ENCODE data around the gene SYT12.
"Not testable (repeated sequence)": the region's sequence is repeated elsewhere in the genome, so short reads cannot be mapped to it uniquely, and the experiment has no call there.

Gene SYT12

GRCh38 chr11:67002297-67002913, 20.5 kb upstream of the SYT12 start:
- Histone ChIP-seq H3K36me3 (ENCODE audit: insufficient read depth, low read depth, low read length) (no peaks in the 10 kb centered on the region), H3K27me3 (ENCODE audit: insufficient read depth, low read length) (no peaks in the 10 kb centered on the region), H3K4me3 (ENCODE audit: low read length) (peak overlapping the region; percentile 48; the same call in 1 of the 2 replicates), H3K27ac (ENCODE audit: low read length) (peak overlapping the region; percentile 26), H3K9me3 (ENCODE audit: insufficient read depth, low read depth, low read length) (no peaks in the 10 kb centered on the region), H3K4me1 (ENCODE audit: insufficient read depth, low read length) (peaks cover 18% of the 10 kb centered on the region; the same call in 1 of the 2 replicates), H3K9ac (ENCODE audit: low read depth, low read length) (peak overlapping the region; percentile 49; the same call in 1 of the 2 replicates)

DNA sequence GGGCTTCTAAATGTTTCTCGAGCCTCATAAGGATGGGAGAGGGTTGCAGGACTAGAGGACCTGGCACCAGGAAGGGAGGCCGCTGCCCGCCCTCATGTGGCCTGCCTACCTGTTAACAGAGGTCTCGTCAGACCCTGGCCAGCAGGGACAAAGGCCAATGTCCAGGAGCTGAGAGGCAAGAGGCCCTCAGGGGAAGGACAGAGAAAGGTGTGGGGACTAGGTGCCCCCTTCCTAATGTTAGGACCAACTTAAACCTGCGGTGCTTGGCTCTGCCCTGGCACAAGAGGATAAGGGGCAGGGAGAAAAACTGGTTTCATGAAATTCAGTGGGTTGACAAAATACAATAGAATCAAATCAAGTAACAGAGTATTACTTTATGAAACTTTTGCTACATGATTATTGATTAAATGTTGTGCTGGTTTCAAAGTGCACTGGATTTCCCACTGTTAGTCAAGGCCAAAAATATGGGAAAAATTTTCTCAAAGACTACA, 20.0 kb upstream of the SYT12 start:
- H3K4me1 ChIP-seq (ENCODE audit: insufficient read depth, low read length): peaks cover 18% of the 10 kb centered on the region; the same call in 1 of the 2 replicates
- H3K9ac ChIP-seq (ENCODE audit: low read depth, low read length): peak overlapping the region; percentile 49; the same call in 1 of the 2 replicates
- H3K9me3 ChIP-seq (ENCODE audit: insufficient read depth, low read depth, low read length): no peaks in the 10 kb centered on the region
- no peaks in the 10 kb centered on the region for H3K27me3 ChIP-seq (ENCODE audit: insufficient read depth, low read length)
- H3K36me3 ChIP-seq (ENCODE audit: insufficient read depth, low read depth, low read length): no peaks in the 10 kb centered on the region
- peak overlapping the region; percentile 26 for H3K27ac ChIP-seq (ENCODE audit: low read length)
- peak overlapping the region; percentile 48; the same call in 1 of the 2 replicates for H3K4me3 ChIP-seq (ENCODE audit: low read length)

DNA sequence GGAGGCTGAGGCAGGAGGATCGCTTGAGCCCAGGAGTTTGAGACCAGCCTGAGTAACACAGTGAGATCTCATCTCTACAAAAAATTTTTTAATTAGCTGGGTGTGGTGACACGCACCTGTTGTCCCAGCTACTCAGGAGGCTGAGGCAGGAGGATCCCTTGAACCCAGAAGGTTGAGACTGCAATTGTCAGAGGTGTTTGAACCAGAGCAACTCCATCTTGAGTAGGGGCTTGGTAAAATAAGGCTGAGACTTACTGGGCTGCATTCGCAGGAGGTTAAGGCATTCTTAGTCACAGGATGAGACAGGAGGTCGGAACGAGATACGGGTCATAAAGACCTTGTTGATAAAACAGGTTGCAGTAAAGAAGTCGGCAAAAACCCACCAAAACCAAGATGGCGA, 17.7 kb upstream of the SYT12 start:
- not testable (repeated sequence) for H3K9me3 ChIP-seq (ENCODE audit: insufficient read depth, low read depth, low read length); H3K4me3 ChIP-seq (ENCODE audit: low read length); H3K9ac ChIP-seq (ENCODE audit: low read depth, low read length); H3K36me3 ChIP-seq (ENCODE audit: insufficient read depth, low read depth, low read length); H3K27me3 ChIP-seq (ENCODE audit: insufficient read depth, low read length); H3K27ac ChIP-seq (ENCODE audit: low read length)
- H3K4me1 ChIP-seq (ENCODE audit: insufficient read depth, low read length): peaks cover 18% of the 10 kb centered on the region; the same call in 1 of the 2 replicates

GRCh38 chr11:67006029-67006884, 16.7 kb upstream of the SYT12 start:
- Histone ChIP-seq H3K9ac (ENCODE audit: low read depth, low read length) (peak overlapping the region; percentile 45; the same call in 1 of the 2 replicates), H3K4me3 (ENCODE audit: low read length) (0 out of 2 replicates have a peak overlapping the region, but pooled peaks have one; percentile 6), H3K4me1 (ENCODE audit: insufficient read depth, low read length) (peaks cover 18% of the 10 kb centered on the region; the same call in 1 of the 2 replicates), H3K27me3 (ENCODE audit: insufficient read depth, low read length) (no peaks in the 10 kb centered on the region), H3K36me3 (ENCODE audit: insufficient read depth, low read depth, low read length) (no peaks in the 10 kb centered on the region), H3K27ac (ENCODE audit: low read length) (peak overlapping the region; percentile 72), H3K9me3 (ENCODE audit: insufficient read depth, low read depth, low read length) (no peaks in the 10 kb centered on the region)

GRCh38 chr11:67007126-67007525, 15.8 kb upstream of the SYT12 start:
- no peaks in the 10 kb centered on the region for H3K27me3 ChIP-seq (ENCODE audit: insufficient read depth, low read length)
- H3K27ac ChIP-seq (ENCODE audit: low read length): peak overlapping the region; percentile 72
- no peaks in the 10 kb centered on the region for H3K36me3 ChIP-seq (ENCODE audit: insufficient read depth, low read depth, low read length)
- H3K9me3 ChIP-seq (ENCODE audit: insufficient read depth, low read depth, low read length): no peaks in the 10 kb centered on the region
- H3K4me3 ChIP-seq (ENCODE audit: low read length): no peak overlapping the region
- H3K9ac ChIP-seq (ENCODE audit: low read depth, low read length): peak overlapping the region; percentile 45; the same call in 1 of the 2 replicates
- peaks cover 14% of the 10 kb centered on the region; the same call in 1 of the 2 replicates for H3K4me1 ChIP-seq (ENCODE audit: insufficient read depth, low read length)

- Histone ChIP-seq H3K9me3 (ENCODE audit: insufficient read depth, low read depth, low read length) (no peaks in the 10 kb centered on the region), H3K27ac (ENCODE audit: low read length) (no peak overlapping the region), H3K36me3 (ENCODE audit: insufficient read depth, low read depth, low read length) (no peaks in the 10 kb centered on the region), H3K4me1 (ENCODE audit: insufficient read depth, low read length) (peaks cover 9% of the 10 kb centered on the region; the same call in 1 of the 2 replicates), H3K9ac (ENCODE audit: low read depth, low read length) (no peak overlapping the region), H3K4me3 (ENCODE audit: low read length) (no peak overlapping the region), H3K27me3 (ENCODE audit: insufficient read depth, low read length) (no peaks in the 10 kb centered on the region)
Measured at GRCh38 chr11:67010296-67010905, 12.5 kb upstream of the SYT12 start.

DNA sequence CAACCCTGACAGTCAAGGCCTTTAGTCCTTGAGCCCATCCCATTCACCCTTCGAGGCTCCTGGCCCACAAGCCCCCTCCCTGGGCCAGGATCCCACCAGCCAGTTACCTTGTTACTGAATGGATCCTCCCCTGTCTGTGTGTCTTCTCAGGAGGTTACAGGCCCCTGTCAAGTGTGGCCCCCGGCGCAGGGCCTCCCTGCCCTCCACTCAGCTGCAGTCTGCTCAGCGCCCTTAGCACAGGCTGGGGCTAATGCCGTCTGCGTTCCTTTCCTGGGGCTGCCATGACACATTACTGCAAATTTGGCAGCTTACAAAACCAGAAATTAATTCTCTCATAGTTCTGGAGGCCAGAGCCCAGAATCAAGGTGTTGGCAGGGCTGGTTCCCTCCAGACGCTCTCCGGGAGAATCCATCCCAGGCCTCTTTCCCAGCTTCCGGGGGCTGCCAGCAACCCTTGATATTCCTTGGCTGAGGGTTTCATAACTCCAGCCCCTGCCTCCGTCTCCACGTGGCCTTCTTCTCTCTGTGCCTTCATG, 9.4 kb upstream of the SYT12 start:
- Histone ChIP-seq H3K9ac (ENCODE audit: low read depth, low read length) (no peak overlapping the region), H3K27me3 (ENCODE audit: insufficient read depth, low read length) (no peaks in the 10 kb centered on the region), H3K4me1 (ENCODE audit: insufficient read depth, low read length) (peaks cover 4% of the 10 kb centered on the region; the same call in 1 of the 2 replicates), H3K27ac (ENCODE audit: low read length) (no peak overlapping the region), H3K4me3 (ENCODE audit: low read length) (no peak overlapping the region), H3K36me3 (ENCODE audit: insufficient read depth, low read depth, low read length) (no peaks in the 10 kb centered on the region), H3K9me3 (ENCODE audit: insufficient read depth, low read depth, low read length) (no peaks in the 10 kb centered on the region)

- no peaks in the 10 kb centered on the region for H3K27me3 ChIP-seq (ENCODE audit: insufficient read depth, low read length)
- H3K9ac ChIP-seq (ENCODE audit: low read depth, low read length): no peak overlapping the region
- H3K9me3 ChIP-seq (ENCODE audit: insufficient read depth, low read depth, low read length): no peaks in the 10 kb centered on the region
- peaks cover 4% of the 10 kb centered on the region; the same call in 1 of the 2 replicates for H3K4me1 ChIP-seq (ENCODE audit: insufficient read depth, low read length)
- no peaks in the 10 kb centered on the region for H3K36me3 ChIP-seq (ENCODE audit: insufficient read depth, low read depth, low read length)
- H3K4me3 ChIP-seq (ENCODE audit: low read length): no peak overlapping the region
- H3K27ac ChIP-seq (ENCODE audit: low read length): no peak overlapping the region
Measured at GRCh38 chr11:67014343-67014742, 8.6 kb upstream of the SYT12 start.

GRCh38 chr11:67015048-67015447, 7.9 kb upstream of the SYT12 start:
- H3K27ac ChIP-seq (ENCODE audit: low read length): no peak overlapping the region
- H3K4me1 ChIP-seq (ENCODE audit: insufficient read depth, low read length): peaks cover 4% of the 10 kb centered on the region; the same call in 1 of the 2 replicates
- no peaks in the 10 kb centered on the region for H3K9me3 ChIP-seq (ENCODE audit: insufficient read depth, low read depth, low read length)
- no peak overlapping the region for H3K4me3 ChIP-seq (ENCODE audit: low read length)
- no peak overlapping the region for H3K9ac ChIP-seq (ENCODE audit: low read depth, low read length)
- H3K27me3 ChIP-seq (ENCODE audit: insufficient read depth, low read length): no peaks in the 10 kb centered on the region
- H3K36me3 ChIP-seq (ENCODE audit: insufficient read depth, low read depth, low read length): no peaks in the 10 kb centered on the region

- H3K9ac ChIP-seq (ENCODE audit: low read depth, low read length): no peak overlapping the region
- no peaks in the 10 kb centered on the region for H3K36me3 ChIP-seq (ENCODE audit: insufficient read depth, low read depth, low read length)
- H3K27me3 ChIP-seq (ENCODE audit: insufficient read depth, low read length): no peaks in the 10 kb centered on the region; the same call in 1 of the 2 replicates
- H3K9me3 ChIP-seq (ENCODE audit: insufficient read depth, low read depth, low read length): no peaks in the 10 kb centered on the region
- H3K27ac ChIP-seq (ENCODE audit: low read length): no peak overlapping the region
- H3K4me3 ChIP-seq (ENCODE audit: low read length): no peak overlapping the region
- peaks cover 4% of the 10 kb centered on the region; the same call in 1 of the 2 replicates for H3K4me1 ChIP-seq (ENCODE audit: insufficient read depth, low read length)
Measured at GRCh38 chr11:67016550-67016949, 6.4 kb upstream of the SYT12 start.

DNA sequence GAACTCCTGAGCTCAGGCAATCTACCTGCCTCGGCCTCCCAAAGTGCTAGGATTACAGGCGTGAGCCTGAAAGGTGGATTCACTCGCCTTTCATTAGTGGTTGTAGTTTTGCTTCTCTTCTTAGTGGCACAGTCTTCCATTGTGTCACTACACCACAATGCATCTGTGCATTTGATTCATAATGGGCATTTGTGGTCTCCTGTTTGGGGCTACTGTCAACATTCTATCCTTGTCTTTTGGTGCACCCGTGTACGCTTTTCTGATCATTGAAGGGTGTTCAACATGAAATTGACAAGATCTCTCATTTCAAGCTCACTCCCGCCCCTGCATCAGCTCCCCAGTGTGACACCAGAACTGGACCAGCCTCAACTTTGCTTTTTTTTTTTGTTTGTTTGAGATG, 2.0 kb upstream of the SYT12 start:
- peaks cover 4% of the 10 kb centered on the region; the same call in 1 of the 2 replicates for H3K9me3 ChIP-seq (ENCODE audit: insufficient read depth, low read depth, low read length)
- H3K4me3 ChIP-seq (ENCODE audit: low read length): no peak overlapping the region
- H3K36me3 ChIP-seq (ENCODE audit: insufficient read depth, low read depth, low read length): no peaks in the 10 kb centered on the region
- no peak overlapping the region for H3K27ac ChIP-seq (ENCODE audit: low read length)
- H3K27me3 ChIP-seq (ENCODE audit: insufficient read depth, low read length): peaks cover 40% of the 10 kb centered on the region
- H3K9ac ChIP-seq (ENCODE audit: low read depth, low read length): no peak overlapping the region
- H3K4me1 ChIP-seq (ENCODE audit: insufficient read depth, low read length): peaks cover 5% of the 10 kb centered on the region

Measured in iPS-20b (cell line).